AG04450 (cell line): ENCODE results near the gene LRRC59. TPM values are rescaled to one million over a fixed set of nuclear protein-coding genes. Genes with fewer than 3 reads are reported as not detected.

ENCODE experiments used
- CTCF ChIA-PET: fragments of 300-600, 350-600 bp; formaldehyde crosslinking; extraction: SDS; loops from one replicate; lab custom pipeline; 2022; ENCODE audit warnings: antibody characterized with exemption, inconsistent platforms; lab: Charles Lee
- POLR2A ChIA-PET: fragments of 350-600 bp; formaldehyde crosslinking; extraction: SDS; loops from one replicate; lab custom pipeline; 2021; ENCODE audit warnings: antibody characterized with exemption, inconsistent platforms; lab: Yijun Ruan, JAX
- DNase-seq: peaks from one replicate; pipeline ENCODE4 v3.0.0-alpha.2; 2011; ENCODE audit warnings: low read depth, low spot score
- H3K27ac ChIP-seq: one replicate; pipeline ENCODE4 v1.5.1; 2012; ENCODE audit warnings: low read depth, low read length, control low read depth
- H3K27me3 ChIP-seq: one replicate; pipeline ENCODE4 v1.6.0; 2012; ENCODE audit warnings: low read length; ENCODE audit not compliant: control insufficient read depth, insufficient read depth
- H3K4me3 ChIP-seq: 2 replicates; pipeline ENCODE4 v1.5.1; 2011; ENCODE audit warnings: mild to moderate bottlenecking, low read depth, low read length, control low read depth
- H3K9me3 ChIP-seq: 2 replicates; pipeline ENCODE4 v1.5.1; 2012; ENCODE audit warnings: low read length; ENCODE audit not compliant: control insufficient read depth, insufficient read depth
- CTCF ChIP-seq: IDR thresholded peaks from 2 replicates; pipeline ENCODE4 v1.5.1; 2011; ENCODE audit warnings: low read depth, low read length, control low read depth, inconsistent platforms
- polyA plus RNA-seq: library from polyadenylated mRNA; depleted of rRNA; stranded (reverse); fragments of >200 nt; gene quantifications from 2 replicates; pipeline ENCODE4 v1.2.3, GENCODE V29; 2011

LRRC59 gene
- polyA plus RNA-seq, 1 experiment = 143 TPM

GRCh38 chr17:50386510-50386909 lies 10.8 kb downstream of the LRRC59 start:
- ChIA-PET POLR2A (interaction anchor here (2.0 kb wide), 1 partner anchor 10 kb away, joined by 9 read pairs; the partner anchor contains the start of gene LRRC59), CTCF (interaction anchor here (2.3 kb wide), 1 partner anchor 11 kb away, joined by 13 read pairs; the partner anchor contains the start of gene LRRC59)
- Histone ChIP-seq H3K4me3 (no peak overlapping the region), H3K27me3 (no peaks in the 10 kb centered on the region), H3K27ac (no peak overlapping the region), H3K9me3 (no peaks in the 10 kb centered on the region)
- DNase-seq = no peak
- TF ChIP-seq CTCF = no peak

- H3K4me3 ChIP-seq = no peak overlapping the region
- H3K9me3 ChIP-seq = no peaks in the 10 kb centered on the region
- POLR2A ChIA-PET = no interaction called here
- no peaks in the 10 kb centered on the region for H3K27me3 ChIP-seq
- no peak for TF ChIP-seq CTCF
- H3K27ac ChIP-seq = no peak overlapping the region
- CTCF ChIA-PET = interaction anchor here (2.1 kb wide), 1 partner anchor 21 kb away, joined by 9 read pairs; no protein-coding TSS in a partner anchor
- no peak for DNase-seq
Observed at GRCh38 chr17:50382931-50383330, 14.4 kb downstream of the LRRC59 start.

- H3K4me3 ChIP-seq = no peak overlapping the region
- CTCF ChIA-PET = interaction anchor here (0.9 to 2.1 kb wide), 2 partner anchors 15 to 20 kb away, joined by 3 to 9 read pairs; partner anchors contain the start of gene LRRC59
- no peak overlapping the region for H3K27ac ChIP-seq
- POLR2A ChIA-PET = interaction anchor here (0.8 to 1.6 kb wide), 2 partner anchors 8 to 16 kb away, joined by 4 to 10 read pairs; partner anchors contain the start of gene LRRC59
- no peaks in the 10 kb centered on the region for H3K27me3 ChIP-seq
- no peak for DNase-seq
- H3K9me3 ChIP-seq = no peaks in the 10 kb centered on the region
- no peak for TF ChIP-seq CTCF
Observed at GRCh38 chr17:50381920-50382319, 15.4 kb downstream of the LRRC59 start.

GRCh38 chr17:50381260-50381815 lies 16.0 kb downstream of the LRRC59 start:
- TF ChIP-seq CTCF = no peak
- Histone ChIP-seq H3K9me3 (no peaks in the 10 kb centered on the region), H3K27ac (no peak overlapping the region), H3K27me3 (no peaks in the 10 kb centered on the region), H3K4me3 (no peak overlapping the region)
- no peak for DNase-seq
- ChIA-PET CTCF (interaction anchor here (0.9 to 2.1 kb wide), 2 partner anchors 16 to 20 kb away, joined by 3 to 9 read pairs; partner anchors contain the start of gene LRRC59), POLR2A (interaction anchor here (0.8 to 1.6 kb wide), 2 partner anchors 9 to 16 kb away, joined by 4 to 10 read pairs; partner anchors contain the start of gene LRRC59)
